PC-9 (cell line): ENCODE data around the gene TET2.

Experiments
- CTCF ChIP-seq: fragments of 200-600 bp; sonication (generic); conservative IDR thresholded peaks from 2 replicates; pipeline ENCODE4 v1.6.1; 2017; ENCODE audit warnings: mixed run types, antibody characterized with exemption, mild to moderate bottlenecking, moderate library complexity
- EZH2 ChIP-seq: fragments of 200-600 bp; sonication (generic); IDR thresholded peaks from 2 replicates; pipeline ENCODE4 v1.8.0; 2017; ENCODE audit warnings: antibody characterized with exemption, low read depth

- no peak for TF ChIP-seq CTCF
- no peak for TF ChIP-seq EZH2
Measured at GRCh38 chr4:105129286-105130040, 17.2 kb upstream of the TET2 start.
